Breast epithelium (tissue), 4 donors: ENCODE measurements around the gene ABR. TPM values are rescaled to one million over a fixed set of nuclear protein-coding genes. Genes with fewer than 3 reads are reported as not detected.
A peak's percentile ranks its signal among the peaks of the same experiment; 100 is the strongest.

Source experiments
- DNase-seq, 2 donors: peaks; one replicate each; pipeline ENCODE4 v3.0.0-alpha.2; 2019; ENCODE audit warnings: low spot score in 2 of 2
- H3K27ac ChIP-seq, 2 donors: fragments of 200-600 bp; sonication (generic) in 1 of 2; one replicate each; pipeline ENCODE4 v1.5.1; 2016 to 2019; ENCODE audit warnings: mild to moderate bottlenecking in 1 of 2
- H3K27me3 ChIP-seq, 2 donors: fragments of 200-600 bp; sonication (generic) in 1 of 2; one replicate each; pipeline versions ENCODE4 v1.5.1 to v1.6.0; 2017 to 2019; ENCODE audit warnings: control low read depth in 1 of 2, mild to moderate bottlenecking in 1 of 2
- H3K36me3 ChIP-seq: fragments of 200-600 bp; one replicate; pipeline ENCODE4 v1.5.1; 2019
- H3K4me1 ChIP-seq, 2 donors: fragments of 200-600 bp; sonication (generic); one replicate each; pipeline ENCODE4 v1.5.1; 2016 to 2019; ENCODE audit warnings: control low read depth in 1 of 2
- H3K4me3 ChIP-seq, 3 donors: fragments of 200-600 bp; sonication (generic); 1 replicate in 2 of 3; 2 replicates in 1 of 3; pipeline ENCODE4 v1.5.1; 2016 to 2019; ENCODE audit warnings: mild to moderate bottlenecking in 3 of 3, moderate library complexity in 2 of 3
- H3K9me3 ChIP-seq, 2 donors: fragments of 200-600 bp; sonication (generic) in 1 of 2; one replicate each; pipeline ENCODE4 v1.5.1; 2016 to 2019; ENCODE audit warnings: control low read depth in 1 of 2
- CTCF ChIP-seq, 3 donors: fragments of 450-650 bp; IDR thresholded peaks; one replicate each; pipeline ENCODE4 v1.5.1; 2016 to 2017; ENCODE audit warnings: antibody characterized with exemption in 3 of 3, mild to moderate bottlenecking in 3 of 3, moderate library complexity in 3 of 3
- POLR2A ChIP-seq: fragments of 450-650 bp; IDR thresholded peaks from one replicate; pipeline ENCODE4 v1.6.1; 2016; ENCODE audit warnings: antibody characterized with exemption, mild to moderate bottlenecking, moderate library complexity
- POLR2AphosphoS5 ChIP-seq, 3 donors: sonication (generic); formaldehyde crosslinking; IDR thresholded peaks; one replicate each; pipeline ENCODE4 v1.6.1; 2017; ENCODE audit warnings: antibody characterized with exemption in 3 of 3
- intact Hi-C: fragments of 100-400 bp; cut with DNase I; formaldehyde crosslinking; loops from one replicate; pipeline ENCODE4 v1.15.1; 2023; ENCODE audit warnings: low total_unique reads
- total RNA-seq, 3 donors: library from RNA; depleted of rRNA; stranded (reverse); fragments of >200 nt; gene quantifications; one replicate each; pipeline ENCODE4 v1.1.0, GENCODE V29; 2016

The ABR gene
- total RNA-seq, 3 donors from 2014 or later = 63.5 to 77.0 (median 75.0) TPM

- no peaks in the 10 kb centered on the region for H3K9me3 ChIP-seq
- no peaks in the 10 kb centered on the region for H3K4me1 ChIP-seq
- DNase-seq = no peak
- H3K36me3 ChIP-seq = no peaks in the 10 kb centered on the region
- no peak overlapping the region for H3K4me3 ChIP-seq
- H3K27me3 ChIP-seq = no peaks in the 10 kb centered on the region
- no peak overlapping the region for H3K27ac ChIP-seq
- no peak for TF ChIP-seq POLR2AphosphoS5 (IDR thresholded peaks at IDR 0.05)
- TF ChIP-seq CTCF (IDR thresholded peaks at IDR 0.05) = no peak
- TF ChIP-seq POLR2A = no peak
- intact Hi-C loops = no loop called here
These were observed 11.1 kb downstream of the ABR start for GRCh38 chr17:1168533-1169220.

- Histone ChIP-seq H3K4me1 (no peaks in the 10 kb centered on the region), H3K27ac (no peak overlapping the region), H3K36me3 (no peaks in the 10 kb centered on the region), H3K9me3 (no peaks in the 10 kb centered on the region), H3K4me3 (no peak overlapping the region), H3K27me3 (no peaks in the 10 kb centered on the region)
- intact Hi-C loops = no loop called here
- no peak for DNase-seq
- TF ChIP-seq POLR2A (no peak), POLR2AphosphoS5 (IDR thresholded peaks at IDR 0.05) (no peak), CTCF (IDR thresholded peaks at IDR 0.05) (no peak)
These were observed 13.5 kb downstream of the ABR start for GRCh38 chr17:1166276-1166675.

- DNase-seq = no peak
- Histone ChIP-seq H3K9me3 (no peaks in the 10 kb centered on the region), H3K27ac (no peak overlapping the region), H3K36me3 (no peaks in the 10 kb centered on the region), H3K4me3 (no peak overlapping the region), H3K4me1 (no peaks in the 10 kb centered on the region), H3K27me3 (no peaks in the 10 kb centered on the region)
- intact Hi-C loops = no loop called here
- TF ChIP-seq CTCF (IDR thresholded peaks at IDR 0.05) (no peak), POLR2AphosphoS5 (IDR thresholded peaks at IDR 0.05) (no peak), POLR2A (no peak)
These were observed 13.9 kb downstream of the ABR start for GRCh38 chr17:1165836-1166235.

GRCh38 chr17:1164935-1165556, 14.7 kb downstream of the ABR start:
- no peak for TF ChIP-seq POLR2A
- TF ChIP-seq POLR2AphosphoS5 (IDR thresholded peaks at IDR 0.05) = peak in 1 of 3 donors; percentile 22
- Histone ChIP-seq H3K9me3 (no peaks in the 10 kb centered on the region), H3K27me3 (no peaks in the 10 kb centered on the region), H3K4me3 (no peak overlapping the region), H3K27ac (no peak overlapping the region), H3K4me1 (no peaks in the 10 kb centered on the region), H3K36me3 (no peaks in the 10 kb centered on the region)
- no peak for DNase-seq
- intact Hi-C loops = no loop called here

GRCh38 chr17:1162116-1162855, 17.5 kb downstream of the ABR start:
- intact Hi-C loops = no loop called here
- H3K4me1 ChIP-seq = no peaks in the 10 kb centered on the region
- no peaks in the 10 kb centered on the region for H3K36me3 ChIP-seq
- no peaks in the 10 kb centered on the region for H3K27me3 ChIP-seq
- H3K9me3 ChIP-seq = no peaks in the 10 kb centered on the region
- no peak overlapping the region for H3K4me3 ChIP-seq
- no peak for DNase-seq
- TF ChIP-seq POLR2A = no peak
- TF ChIP-seq POLR2AphosphoS5 (IDR thresholded peaks at IDR 0.05) = no peak
- no peak for TF ChIP-seq CTCF (IDR thresholded peaks at IDR 0.05)
- no peak overlapping the region for H3K27ac ChIP-seq
